HG03432 (cell line): ENCODE data around the gene GTF2I.
A peak's percentile ranks its signal among the peaks of the same experiment; 100 is the strongest.
"Not testable (repeated sequence)": the region's sequence is repeated elsewhere in the genome, so short reads cannot be mapped to it uniquely, and the experiment has no call there.

Experiments used
- ATAC-seq: cut with Tn5 transposase; IDR thresholded peaks from one replicate; pipeline ENCODE4 v1.9.1; 2021; ENCODE audit warnings: mild to moderate bottlenecking, moderate library complexity; ENCODE audit not compliant: unreplicated experiment

The GTF2I gene

DNA sequence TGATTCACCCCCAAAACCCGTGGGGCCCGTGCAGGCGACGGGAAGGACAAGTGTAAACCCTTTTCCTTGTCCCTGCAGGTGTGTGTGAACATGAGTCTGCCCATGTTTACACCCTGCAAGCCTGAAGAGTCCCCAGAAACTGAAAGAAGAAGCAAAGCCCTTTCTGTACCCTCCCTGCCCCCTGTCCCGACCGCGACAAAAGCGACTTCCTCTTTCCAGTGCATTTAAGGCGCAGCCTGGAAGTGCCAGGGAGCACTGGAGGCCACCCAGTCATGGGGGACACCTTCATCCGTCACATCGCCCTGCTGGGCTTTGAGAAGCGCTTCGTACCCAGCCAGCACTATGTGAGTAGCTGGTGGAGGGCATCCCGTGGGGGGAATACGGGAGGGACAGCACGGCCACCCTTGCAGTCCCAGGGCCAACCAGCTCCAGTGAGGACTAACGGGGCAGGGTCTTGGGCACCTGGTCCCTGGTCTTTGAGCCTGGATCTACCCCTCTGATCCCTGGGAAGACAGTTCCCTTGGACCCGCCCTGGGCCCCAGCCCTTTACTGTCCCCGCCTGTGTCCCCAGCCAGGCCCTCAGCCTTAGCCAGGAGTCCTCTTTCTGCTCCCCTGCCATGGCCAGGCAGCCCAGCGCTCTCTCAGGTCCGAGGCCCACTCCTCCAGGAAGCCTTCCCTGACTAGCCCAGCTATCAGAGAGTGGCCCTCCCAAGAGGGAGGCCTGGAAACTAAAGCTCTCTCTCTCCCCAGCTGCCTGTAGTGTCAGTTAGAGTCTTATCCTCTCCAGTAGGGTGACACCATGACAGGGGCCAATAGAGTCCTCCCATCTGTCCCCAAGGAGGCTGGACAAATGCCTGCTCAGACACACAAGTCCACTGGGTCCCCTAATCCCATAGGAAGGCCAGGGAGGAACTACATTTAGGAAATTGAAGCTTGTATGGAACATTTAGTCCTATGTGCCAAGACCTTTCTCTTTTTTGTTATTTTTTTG lies 116.5 kb downstream of the GTF2I start, which contains the start of gene NCF1:
Gene NCF1, plus strand, starts transcription at position 252 of the 991 bp plus-strand sequence. Its CDS starts 21 bp downstream, at position 273.
- ATAC-seq, result peak; percentile 82

DNA sequence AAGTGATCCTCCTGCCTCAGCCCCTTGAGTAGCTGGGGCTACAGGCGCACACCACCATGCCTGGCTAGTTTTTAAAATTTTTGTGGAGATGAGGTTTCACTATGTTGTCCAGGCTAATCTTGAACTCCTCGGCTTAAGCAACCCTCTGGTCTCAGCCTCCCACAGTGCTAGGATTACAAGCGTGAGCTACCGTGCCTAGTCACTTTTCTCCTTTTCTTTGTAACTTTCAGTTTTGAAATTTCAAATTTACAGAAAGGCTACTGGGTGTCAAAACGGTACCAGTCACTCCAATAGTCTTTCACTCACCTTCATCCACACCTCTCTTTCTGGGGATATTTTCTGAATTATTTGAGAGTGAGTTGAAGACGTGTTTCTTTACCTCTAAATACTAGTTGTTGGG lies 117.6 kb downstream of the GTF2I start:
- peak; percentile 37 for ATAC-seq

DNA sequence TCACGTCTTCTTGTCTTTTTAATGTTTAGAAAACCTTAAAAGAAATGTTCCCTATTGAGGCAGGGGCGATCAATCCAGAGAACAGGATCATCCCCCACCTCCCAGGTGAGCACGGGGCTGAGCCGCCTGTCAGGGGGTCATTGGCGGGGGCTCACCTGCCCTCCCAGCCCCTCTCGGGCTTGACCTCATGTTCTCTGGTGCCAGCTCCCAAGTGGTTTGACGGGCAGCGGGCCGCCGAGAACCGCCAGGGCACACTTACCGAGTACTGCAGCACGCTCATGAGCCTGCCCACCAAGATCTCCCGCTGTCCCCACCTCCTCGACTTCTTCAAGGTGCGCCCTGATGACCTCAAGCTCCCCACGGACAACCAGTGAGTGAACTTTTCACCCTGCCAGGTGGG lies 121.5 kb downstream of the GTF2I start:
- not testable (repeated sequence) for ATAC-seq

DNA sequence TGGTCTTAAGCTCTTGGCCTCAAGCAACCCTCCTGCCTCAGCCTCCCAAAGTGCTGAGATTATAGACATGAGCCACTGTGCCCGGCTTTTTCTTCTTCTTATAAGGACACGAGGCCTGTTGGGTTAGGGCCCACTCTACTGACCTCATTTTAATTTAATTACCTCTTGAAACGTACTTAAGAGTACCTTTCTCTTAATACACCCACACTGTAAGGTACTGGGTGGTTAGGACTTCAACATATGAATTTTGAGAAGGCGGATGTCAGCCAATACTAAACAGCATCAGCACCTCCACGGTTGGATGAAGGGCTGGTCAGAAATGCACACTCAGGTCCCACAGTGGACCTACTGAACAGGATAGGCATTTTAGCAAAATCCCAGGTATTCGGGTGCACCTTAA lies 124.2 kb downstream of the GTF2I start:
- not testable (repeated sequence) for ATAC-seq

DNA sequence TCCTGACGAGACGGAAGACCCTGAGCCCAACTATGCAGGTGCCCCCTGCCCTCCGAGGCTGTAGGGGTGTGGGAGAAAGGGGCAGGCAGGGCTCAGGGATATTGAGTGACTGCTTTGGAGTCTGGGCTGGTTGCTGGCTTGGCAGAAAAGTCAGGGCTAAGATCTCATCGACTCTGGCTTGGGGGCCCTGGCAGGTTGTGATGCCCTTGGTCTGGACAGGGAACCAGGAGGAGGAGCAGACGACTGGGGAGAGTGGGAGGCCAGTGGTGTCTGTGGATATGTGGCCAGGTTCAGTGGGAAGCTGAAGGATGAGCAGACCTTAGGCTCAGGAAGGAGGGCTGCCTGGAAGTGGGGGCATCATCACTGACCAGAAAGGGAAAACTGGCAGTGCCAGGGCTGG lies 126.1 kb downstream of the GTF2I start:
- not testable (repeated sequence) for ATAC-seq

DNA sequence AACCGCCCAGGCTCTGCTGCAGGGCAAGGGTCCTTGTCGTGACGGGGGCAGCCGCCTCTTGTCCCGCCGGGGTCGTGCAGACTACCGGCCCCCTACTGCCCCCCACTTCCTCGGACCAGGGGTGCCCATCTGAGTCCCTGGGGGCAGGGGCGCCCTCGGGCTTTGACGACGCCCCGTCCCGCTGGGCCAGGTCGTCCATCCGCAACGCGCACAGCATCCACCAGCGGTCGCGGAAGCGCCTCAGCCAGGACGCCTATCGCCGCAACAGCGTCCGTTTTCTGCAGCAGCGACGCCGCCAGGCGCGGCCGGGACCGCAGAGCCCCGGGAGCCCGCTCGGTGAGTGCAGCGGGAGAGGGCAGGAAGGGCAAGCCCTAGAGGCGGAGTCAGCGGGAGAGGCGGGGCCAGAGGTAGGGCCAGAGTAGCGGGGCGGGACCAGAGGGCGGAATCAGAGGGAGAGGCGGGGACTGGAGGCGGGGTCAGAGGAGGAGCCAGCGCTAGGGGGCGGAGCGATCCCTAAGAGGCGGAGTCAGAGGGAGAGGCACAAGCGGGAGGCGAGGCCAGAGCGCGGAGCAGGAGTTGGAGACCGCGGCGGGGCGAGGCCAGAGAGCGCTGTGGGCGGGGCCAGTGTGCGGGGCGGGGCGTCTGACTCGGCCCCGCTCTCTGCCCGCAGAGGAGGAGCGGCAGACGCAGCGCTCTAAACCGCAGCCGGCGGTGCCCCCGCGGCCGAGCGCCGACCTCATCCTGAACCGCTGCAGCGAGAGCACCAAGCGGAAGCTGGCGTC lies 131.0 kb downstream of the GTF2I start:
- peak; percentile 87 for ATAC-seq

DNA sequence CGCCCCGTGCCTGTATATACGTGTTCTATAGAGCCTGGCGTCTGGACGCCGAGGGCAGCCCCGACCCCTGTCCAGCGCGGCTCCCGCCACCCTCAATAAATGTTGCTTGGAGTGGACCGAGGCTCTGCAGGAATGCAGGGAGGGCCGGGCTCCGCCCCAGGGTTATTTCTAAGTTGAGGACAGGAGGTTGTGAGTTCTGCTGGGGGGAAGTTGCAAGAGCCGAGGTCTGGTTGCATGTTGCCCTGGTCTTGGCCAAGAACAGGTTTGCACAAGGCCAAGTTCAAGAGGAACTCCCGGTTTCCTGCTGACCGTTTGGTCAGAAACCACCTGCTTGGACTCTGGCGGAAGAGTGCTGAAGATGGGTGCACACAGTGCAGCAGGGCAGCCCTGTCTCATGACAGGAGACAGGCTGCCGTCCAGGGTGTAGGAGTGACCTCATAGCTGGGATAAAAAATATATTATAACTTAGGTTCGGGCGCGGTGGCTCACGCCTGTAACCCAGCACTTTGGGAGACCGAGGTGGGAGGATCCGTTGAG lies 131.8 kb downstream of the GTF2I start:
- peak; percentile 11 for ATAC-seq

DNA sequence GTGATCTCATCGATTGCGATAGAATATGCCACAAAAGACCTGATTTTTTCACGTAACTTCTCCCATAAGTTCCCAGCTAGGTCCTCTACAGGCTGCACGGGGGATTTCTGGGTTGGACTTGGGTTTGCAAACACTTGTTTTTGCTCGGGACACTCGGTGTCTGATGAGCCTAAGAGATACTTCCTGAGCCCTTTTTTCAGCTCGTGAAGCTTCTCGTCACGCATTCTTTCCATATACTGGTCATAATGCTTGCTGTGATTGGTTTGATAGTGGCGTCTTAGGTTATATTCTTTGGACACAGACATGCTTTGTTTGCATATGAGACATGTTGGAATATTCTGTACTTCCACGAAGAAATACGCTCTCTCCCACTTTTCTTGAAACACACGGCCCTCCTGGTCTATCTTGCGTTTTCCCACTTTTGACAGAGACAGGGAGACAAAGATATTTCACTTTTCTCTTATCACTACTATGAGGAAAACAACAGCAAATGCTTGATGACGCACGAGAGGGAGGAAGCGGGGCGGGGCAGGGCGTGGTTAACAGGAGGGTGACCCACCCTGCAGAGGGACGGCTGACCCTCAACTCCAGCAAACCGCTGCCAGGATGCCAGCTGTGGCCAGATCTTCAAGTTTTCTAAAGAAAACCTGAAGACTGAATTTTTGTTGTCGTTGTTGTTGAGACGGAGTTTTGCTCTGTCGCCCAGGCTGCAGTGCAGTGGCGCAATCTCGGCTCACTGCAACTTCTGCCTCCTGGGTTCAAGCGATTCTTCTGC lies 140.5 kb downstream of the GTF2I start:
- not testable (repeated sequence) for ATAC-seq

DNA sequence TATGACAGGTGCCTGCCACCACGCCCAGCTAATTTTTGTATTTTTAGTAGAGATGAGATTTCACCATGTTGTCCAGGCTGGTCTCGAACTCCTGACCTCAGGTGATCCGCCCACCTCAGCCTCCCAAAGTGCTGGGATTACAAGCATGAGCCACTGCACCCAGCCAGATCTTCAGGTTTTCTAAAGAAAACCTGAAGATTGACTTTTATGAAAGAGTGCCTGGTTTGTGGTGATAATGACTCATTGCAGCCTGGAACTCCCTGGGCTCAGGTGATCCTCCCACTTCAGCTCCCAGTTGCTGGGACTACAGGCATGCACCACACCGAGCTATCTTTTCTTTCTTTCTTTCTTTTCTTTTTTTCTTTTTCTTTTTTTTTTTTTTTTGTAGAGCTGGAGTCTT lies 141.1 kb downstream of the GTF2I start:
- not testable (repeated sequence) for ATAC-seq
